ENCODE results near the gene STMN3.

Gene STMN3

GRCh38 chr20:63628246-63628975 is 24.8 kb downstream of the STMN3 start:
- Mint-ChIP-seq H3K27me3 (no peaks in the 10 kb centered on the region), H3K4me1 (ENCODE audit: low read depth) (peaks cover 46% of the 10 kb centered on the region), H3K4me3 (peak overlapping the region; percentile 93), H3K9me3 (no peaks in the 10 kb centered on the region), H3K27ac (peak overlapping the region; percentile 96), H3K36me3 (ENCODE audit: low read depth) (peaks cover 30% of the 10 kb centered on the region)
- peak; percentile 83 for DNase-seq

- Mint-ChIP-seq H3K27me3 (no peaks in the 10 kb centered on the region), H3K27ac (peak overlapping the region; percentile 96), H3K9me3 (no peaks in the 10 kb centered on the region), H3K4me1 (ENCODE audit: low read depth) (peaks cover 43% of the 10 kb centered on the region), H3K4me3 (peak overlapping the region; percentile 93), H3K36me3 (ENCODE audit: low read depth) (peaks cover 35% of the 10 kb centered on the region)
- no peak for DNase-seq
These were observed 25.4 kb downstream of the STMN3 start for GRCh38 chr20:63627751-63628245.

GRCh38 chr20:63627129-63627750 is 26.0 kb downstream of the STMN3 start:
- H3K27me3 Mint-ChIP-seq: no peaks in the 10 kb centered on the region
- DNase-seq: peak; percentile 98
- no peaks in the 10 kb centered on the region for H3K9me3 Mint-ChIP-seq
- peaks cover 46% of the 10 kb centered on the region for H3K4me1 Mint-ChIP-seq (ENCODE audit: low read depth)
- peak overlapping the region; percentile 96 for H3K27ac Mint-ChIP-seq
- peaks cover 38% of the 10 kb centered on the region for H3K36me3 Mint-ChIP-seq (ENCODE audit: low read depth)
- peak overlapping the region; percentile 93 for H3K4me3 Mint-ChIP-seq

DNA sequence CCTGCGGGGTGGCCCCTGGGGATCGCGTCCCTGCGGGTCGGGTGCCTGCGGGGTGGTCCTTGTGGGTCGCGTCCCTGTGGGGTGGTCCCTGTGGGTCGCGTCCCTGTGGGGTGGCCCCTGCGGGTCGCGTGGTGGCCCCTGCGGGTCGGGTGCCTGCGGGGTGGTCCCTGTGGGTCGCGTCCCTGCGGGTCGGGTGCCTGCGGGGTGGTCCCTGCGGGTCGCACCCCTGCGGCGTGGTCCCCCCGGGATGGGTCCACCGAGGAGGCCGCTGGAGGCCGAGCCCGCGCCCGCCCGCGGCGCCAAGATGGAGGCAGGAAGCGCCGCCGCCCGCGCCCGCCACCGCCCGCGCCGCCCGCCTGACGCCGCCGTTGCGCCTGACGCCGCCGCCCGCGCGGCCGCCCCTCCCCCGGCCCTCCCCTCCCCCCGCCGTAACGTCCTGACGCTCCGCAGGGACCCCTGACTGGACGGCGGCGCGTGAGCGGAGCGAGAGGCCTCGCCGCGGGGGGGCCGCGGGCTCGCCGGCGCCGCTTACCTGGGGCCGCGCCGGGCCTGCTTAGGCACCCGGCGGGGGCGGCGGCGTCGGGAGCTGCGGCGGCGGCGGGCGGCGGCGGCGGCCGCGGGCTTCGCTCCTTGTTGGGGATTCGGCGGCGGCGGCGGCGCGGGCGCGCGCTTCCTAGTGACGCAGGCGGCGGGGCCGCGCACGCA is 26.6 kb downstream of the STMN3 start, which contains the start of gene GMEB2:
TSS of gene GMEB2 (minus strand) at position 678 of the 705 bp plus-strand sequence. CDS start 7,704 bp downstream, outside the sequence.
- H3K4me1 Mint-ChIP-seq (ENCODE audit: low read depth): peaks cover 45% of the 10 kb centered on the region
- H3K9me3 Mint-ChIP-seq: no peaks in the 10 kb centered on the region
- H3K27me3 Mint-ChIP-seq: no peaks in the 10 kb centered on the region
- H3K36me3 Mint-ChIP-seq (ENCODE audit: low read depth): peaks cover 38% of the 10 kb centered on the region
- H3K4me3 Mint-ChIP-seq: peak within 1 kb of the TSS; percentile 93
- peak within 1 kb of the TSS; percentile 96 for H3K27ac Mint-ChIP-seq
- no peak for DNase-seq

DNA sequence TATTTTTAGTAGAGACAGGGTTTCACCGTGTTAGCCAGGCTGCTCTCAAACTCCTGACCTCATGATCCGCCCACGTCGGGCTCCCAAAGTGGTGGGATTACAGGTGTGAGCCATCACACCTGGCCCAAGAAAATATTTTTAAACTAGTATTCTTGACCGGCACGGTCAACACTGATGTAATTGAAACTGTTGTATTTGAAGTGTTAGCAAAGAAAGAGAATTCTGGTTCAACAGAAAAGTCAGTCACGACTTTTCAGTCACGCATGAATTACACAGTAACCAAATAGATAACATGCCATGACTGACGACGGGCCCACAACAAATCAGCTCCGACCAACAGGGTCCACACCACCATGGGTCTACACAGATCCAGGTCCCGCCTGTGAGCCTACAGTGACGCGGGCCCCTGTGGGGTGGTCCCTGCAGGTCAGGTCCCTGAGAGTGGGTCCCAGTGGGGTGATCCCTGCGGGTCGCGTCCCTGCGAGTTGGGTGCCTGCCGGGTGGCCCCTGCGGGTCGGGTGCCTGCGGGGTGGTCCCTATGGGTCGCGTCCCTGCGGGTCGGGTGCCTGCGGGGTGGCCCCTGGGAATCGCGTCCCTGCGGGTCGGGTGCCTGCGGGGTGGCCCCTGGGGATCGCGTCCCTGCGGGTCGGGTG is 27.3 kb downstream of the STMN3 start:
- H3K27ac Mint-ChIP-seq: peak overlapping the region; percentile 92
- peaks cover 43% of the 10 kb centered on the region for H3K4me1 Mint-ChIP-seq (ENCODE audit: low read depth)
- H3K27me3 Mint-ChIP-seq: no peaks in the 10 kb centered on the region
- DNase-seq: peak; percentile 74
- peaks cover 39% of the 10 kb centered on the region for H3K36me3 Mint-ChIP-seq (ENCODE audit: low read depth)
- peak overlapping the region; percentile 82 for H3K4me3 Mint-ChIP-seq
- H3K9me3 Mint-ChIP-seq: no peaks in the 10 kb centered on the region

DNA sequence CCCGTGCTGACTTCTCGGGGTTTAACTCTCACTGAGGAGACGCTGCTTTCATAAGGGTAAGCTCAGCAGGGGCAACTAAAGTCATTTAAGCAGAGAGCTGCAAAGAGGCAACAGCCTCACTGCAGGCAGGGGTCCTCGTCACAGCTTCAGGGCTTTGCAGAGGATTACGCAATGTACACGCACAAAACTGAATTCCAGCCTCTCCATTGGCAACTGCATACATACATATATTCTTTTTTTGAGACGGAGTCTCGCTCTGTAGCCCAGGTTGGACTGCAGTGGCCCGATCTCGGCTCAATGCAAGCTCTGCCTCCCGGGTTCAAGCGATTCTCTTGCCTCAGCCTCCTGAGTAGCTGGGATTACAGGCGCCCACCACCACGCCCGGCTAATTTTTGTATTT is 28.7 kb downstream of the STMN3 start:
- H3K36me3 Mint-ChIP-seq (ENCODE audit: low read depth): peaks cover 37% of the 10 kb centered on the region
- H3K9me3 Mint-ChIP-seq: no peaks in the 10 kb centered on the region
- no peaks in the 10 kb centered on the region for H3K27me3 Mint-ChIP-seq
- peaks cover 42% of the 10 kb centered on the region for H3K4me1 Mint-ChIP-seq (ENCODE audit: low read depth)
- DNase-seq: no peak
- no peak overlapping the region for H3K27ac Mint-ChIP-seq
- no peak overlapping the region for H3K4me3 Mint-ChIP-seq

- no peak for DNase-seq
- H3K4me3 Mint-ChIP-seq: no peak overlapping the region
- no peaks in the 10 kb centered on the region for H3K9me3 Mint-ChIP-seq
- no peaks in the 10 kb centered on the region for H3K27me3 Mint-ChIP-seq
- H3K4me1 Mint-ChIP-seq (ENCODE audit: low read depth): peaks cover 29% of the 10 kb centered on the region
- H3K36me3 Mint-ChIP-seq (ENCODE audit: low read depth): peaks cover 39% of the 10 kb centered on the region
- no peak overlapping the region for H3K27ac Mint-ChIP-seq
These were observed 30.5 kb downstream of the STMN3 start for GRCh38 chr20:63622732-63623131.

DNA sequence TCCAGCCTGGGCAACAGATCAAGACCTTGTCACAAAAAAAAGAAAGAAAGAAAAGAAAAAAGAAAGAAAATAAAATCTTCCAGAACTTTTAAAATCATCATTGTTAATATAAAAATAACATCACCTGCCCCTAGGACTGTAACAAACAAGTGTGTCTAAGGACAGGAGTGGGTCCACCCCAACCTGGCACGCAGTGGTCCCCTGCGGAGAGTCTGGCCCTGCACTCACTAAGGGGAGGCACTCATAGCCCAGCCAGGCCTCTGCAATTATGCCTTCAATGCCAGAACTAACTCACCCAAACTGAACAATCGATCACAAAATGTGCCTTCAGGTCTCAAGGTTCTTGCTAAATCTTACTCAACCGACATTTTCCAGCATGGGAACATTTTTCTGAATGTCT is 31.1 kb downstream of the STMN3 start:
- H3K4me1 Mint-ChIP-seq (ENCODE audit: low read depth): peaks cover 29% of the 10 kb centered on the region
- H3K4me3 Mint-ChIP-seq: no peak overlapping the region
- H3K9me3 Mint-ChIP-seq: no peaks in the 10 kb centered on the region
- H3K36me3 Mint-ChIP-seq (ENCODE audit: low read depth): peaks cover 42% of the 10 kb centered on the region
- H3K27me3 Mint-ChIP-seq: no peaks in the 10 kb centered on the region
- no peak for DNase-seq
- no peak overlapping the region for H3K27ac Mint-ChIP-seq

DNA sequence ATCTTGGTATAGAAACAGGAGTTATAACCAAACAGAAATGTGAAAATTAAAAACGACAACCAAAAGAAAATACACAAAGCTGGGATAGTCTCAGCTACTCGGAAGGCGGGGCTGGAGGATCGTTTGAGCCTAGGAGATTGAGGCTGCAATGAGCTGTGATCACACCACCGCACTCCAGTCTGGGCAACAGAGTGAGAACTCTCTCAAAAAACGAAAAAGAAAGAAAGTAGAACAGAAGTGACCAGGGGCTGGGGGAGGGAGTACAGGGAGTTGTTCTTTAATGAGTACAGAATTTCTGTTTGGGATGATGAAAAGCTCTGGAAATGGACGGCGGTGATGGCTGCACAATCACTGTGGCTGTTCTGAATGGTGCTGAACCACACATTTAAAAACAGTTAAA is 32.2 kb downstream of the STMN3 start:
- Mint-ChIP-seq H3K9me3 (no peaks in the 10 kb centered on the region), H3K4me1 (ENCODE audit: low read depth) (peaks cover 29% of the 10 kb centered on the region), H3K27me3 (no peaks in the 10 kb centered on the region), H3K36me3 (ENCODE audit: low read depth) (peaks cover 52% of the 10 kb centered on the region), H3K27ac (no peak overlapping the region), H3K4me3 (no peak overlapping the region)
- no peak for DNase-seq

GRCh38 chr20:63619505-63619904 is 33.7 kb downstream of the STMN3 start:
- Mint-ChIP-seq H3K4me3 (no peak overlapping the region), H3K4me1 (ENCODE audit: low read depth) (peaks cover 24% of the 10 kb centered on the region), H3K27me3 (no peaks in the 10 kb centered on the region), H3K9me3 (no peaks in the 10 kb centered on the region), H3K36me3 (ENCODE audit: low read depth) (peaks cover 62% of the 10 kb centered on the region), H3K27ac (no peak overlapping the region)
- no peak for DNase-seq

DNA sequence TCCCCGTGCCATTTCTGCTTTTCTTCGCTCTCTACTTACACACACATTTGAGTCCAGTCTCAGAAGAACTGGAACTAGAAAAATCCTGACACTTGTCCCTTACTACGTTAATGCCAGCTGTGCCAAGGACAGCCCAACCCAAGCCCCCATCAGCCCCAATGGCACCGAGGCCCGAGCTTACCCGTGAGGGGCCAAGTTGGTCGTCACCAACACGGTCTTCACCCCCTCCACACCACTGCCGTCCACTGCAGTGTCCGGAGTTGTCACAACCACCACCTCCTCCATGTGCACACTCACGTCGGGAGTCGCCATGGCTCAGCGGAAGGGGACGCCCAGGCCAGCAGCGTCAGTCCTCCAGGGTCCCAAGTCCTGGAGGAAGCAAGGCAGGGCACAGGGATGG is 34.1 kb downstream of the STMN3 start:
- no peak for DNase-seq
- no peaks in the 10 kb centered on the region for H3K9me3 Mint-ChIP-seq
- no peaks in the 10 kb centered on the region for H3K27me3 Mint-ChIP-seq
- H3K27ac Mint-ChIP-seq: no peak overlapping the region
- no peak overlapping the region for H3K4me3 Mint-ChIP-seq
- peaks cover 22% of the 10 kb centered on the region for H3K4me1 Mint-ChIP-seq (ENCODE audit: low read depth)
- H3K36me3 Mint-ChIP-seq (ENCODE audit: low read depth): peaks cover 63% of the 10 kb centered on the region

DNA sequence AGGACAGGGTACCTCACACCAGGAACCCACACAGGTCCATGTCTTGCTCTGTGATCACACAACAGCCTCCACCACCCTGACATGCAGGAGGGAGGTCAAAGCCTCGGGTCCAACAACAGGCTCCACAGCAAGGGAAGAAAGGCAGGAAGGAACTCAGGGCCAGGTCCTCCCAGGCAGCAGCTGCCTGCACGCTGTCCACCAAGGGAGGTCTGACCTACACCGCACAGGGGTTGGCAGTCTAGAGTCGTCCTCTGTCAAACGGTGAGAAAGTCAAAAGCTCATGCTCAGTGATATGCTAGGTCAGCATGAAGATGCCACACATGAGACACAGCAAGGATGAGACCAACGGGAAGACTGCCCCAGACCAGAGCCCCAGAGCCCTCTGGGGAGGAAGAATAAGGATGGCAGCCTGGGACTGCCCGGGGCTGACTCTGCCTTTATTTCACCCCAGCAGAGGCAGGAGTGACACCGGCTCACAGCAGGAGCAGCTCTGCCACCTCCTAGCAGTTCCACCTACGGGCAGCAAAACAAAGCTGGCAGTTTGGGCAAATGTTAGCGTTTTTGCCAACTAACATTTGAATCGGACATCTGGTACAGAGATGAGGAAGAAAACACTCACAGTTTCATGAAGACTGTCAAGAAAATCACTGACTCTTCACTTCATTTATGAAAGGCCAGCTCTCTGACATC is 34.8 kb downstream of the STMN3 start:
- Mint-ChIP-seq H3K36me3 (ENCODE audit: low read depth) (peaks cover 67% of the 10 kb centered on the region), H3K9me3 (no peaks in the 10 kb centered on the region), H3K4me1 (ENCODE audit: low read depth) (peaks cover 22% of the 10 kb centered on the region), H3K27me3 (no peaks in the 10 kb centered on the region), H3K4me3 (no peak overlapping the region), H3K27ac (peak overlapping the region; percentile 18)
- no peak for DNase-seq

GRCh38 chr20:63617876-63618265 is 35.4 kb downstream of the STMN3 start:
- H3K27me3 Mint-ChIP-seq: no peaks in the 10 kb centered on the region
- no peak overlapping the region for H3K4me3 Mint-ChIP-seq
- H3K4me1 Mint-ChIP-seq (ENCODE audit: low read depth): peaks cover 21% of the 10 kb centered on the region
- H3K9me3 Mint-ChIP-seq: no peaks in the 10 kb centered on the region
- H3K27ac Mint-ChIP-seq: no peak overlapping the region
- H3K36me3 Mint-ChIP-seq (ENCODE audit: low read depth): peaks cover 67% of the 10 kb centered on the region
- DNase-seq: no peak

All from activated T-cell treated with anti-CD3 and anti-CD28 coated beads, Interleukin-2, amount 50 U/mL, for 24 hours (primary cell).